AG09319 (cell line): ENCODE measurements around the gene GRAMD2A.

Source experiments
- DNase-seq: peaks from one replicate; pipeline ENCODE4 v3.0.0-alpha.2; 2010; ENCODE audit warnings: low read depth; ENCODE audit errors: extremely low read depth
- TF ChIP-seq, protein P1 (sequence below): IDR thresholded peaks from 2 replicates; pipeline ENCODE4 v1.5.1; 2011; ENCODE audit warnings: low read depth, mild to moderate bottlenecking, inconsistent platforms, low read length, moderate library complexity

The GRAMD2A gene

DNA sequence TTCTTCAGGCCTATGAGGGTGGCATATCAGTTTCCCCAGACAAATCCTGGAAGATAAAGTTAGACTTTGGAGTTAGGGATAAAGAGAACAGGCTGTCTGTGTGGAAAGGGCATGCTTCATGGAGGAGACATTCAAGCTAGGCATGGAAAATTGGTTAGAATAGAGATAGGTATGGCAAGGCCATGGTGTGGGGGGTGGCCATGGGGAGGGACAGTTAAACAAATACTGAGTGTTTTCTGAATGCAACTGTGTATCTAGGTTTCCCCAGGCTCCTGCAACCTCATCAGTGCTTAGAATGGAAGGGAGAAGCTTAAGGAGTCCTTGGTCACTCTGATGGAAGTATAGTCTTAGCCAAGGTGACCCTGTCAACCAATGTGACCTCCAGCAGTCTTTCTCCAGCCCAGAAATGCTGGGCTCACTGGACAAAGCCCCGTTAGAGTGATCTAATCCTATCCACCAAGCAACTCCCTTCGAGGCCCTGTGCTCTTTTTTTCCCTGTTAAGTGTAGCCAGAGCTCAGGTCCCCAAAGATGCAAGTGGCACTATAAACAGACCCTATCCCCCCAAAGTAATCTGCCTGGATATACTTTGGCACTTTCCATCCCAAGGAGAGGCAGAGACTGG is 38.9 kb upstream of the GRAMD2A start:
- no peak for DNase-seq
- TF ChIP-seq, protein P1, sequence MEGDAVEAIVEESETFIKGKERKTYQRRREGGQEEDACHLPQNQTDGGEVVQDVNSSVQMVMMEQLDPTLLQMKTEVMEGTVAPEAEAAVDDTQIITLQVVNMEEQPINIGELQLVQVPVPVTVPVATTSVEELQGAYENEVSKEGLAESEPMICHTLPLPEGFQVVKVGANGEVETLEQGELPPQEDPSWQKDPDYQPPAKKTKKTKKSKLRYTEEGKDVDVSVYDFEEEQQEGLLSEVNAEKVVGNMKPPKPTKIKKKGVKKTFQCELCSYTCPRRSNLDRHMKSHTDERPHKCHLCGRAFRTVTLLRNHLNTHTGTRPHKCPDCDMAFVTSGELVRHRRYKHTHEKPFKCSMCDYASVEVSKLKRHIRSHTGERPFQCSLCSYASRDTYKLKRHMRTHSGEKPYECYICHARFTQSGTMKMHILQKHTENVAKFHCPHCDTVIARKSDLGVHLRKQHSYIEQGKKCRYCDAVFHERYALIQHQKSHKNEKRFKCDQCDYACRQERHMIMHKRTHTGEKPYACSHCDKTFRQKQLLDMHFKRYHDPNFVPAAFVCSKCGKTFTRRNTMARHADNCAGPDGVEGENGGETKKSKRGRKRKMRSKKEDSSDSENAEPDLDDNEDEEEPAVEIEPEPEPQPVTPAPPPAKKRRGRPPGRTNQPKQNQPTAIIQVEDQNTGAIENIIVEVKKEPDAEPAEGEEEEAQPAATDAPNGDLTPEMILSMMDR = no peak

DNA sequence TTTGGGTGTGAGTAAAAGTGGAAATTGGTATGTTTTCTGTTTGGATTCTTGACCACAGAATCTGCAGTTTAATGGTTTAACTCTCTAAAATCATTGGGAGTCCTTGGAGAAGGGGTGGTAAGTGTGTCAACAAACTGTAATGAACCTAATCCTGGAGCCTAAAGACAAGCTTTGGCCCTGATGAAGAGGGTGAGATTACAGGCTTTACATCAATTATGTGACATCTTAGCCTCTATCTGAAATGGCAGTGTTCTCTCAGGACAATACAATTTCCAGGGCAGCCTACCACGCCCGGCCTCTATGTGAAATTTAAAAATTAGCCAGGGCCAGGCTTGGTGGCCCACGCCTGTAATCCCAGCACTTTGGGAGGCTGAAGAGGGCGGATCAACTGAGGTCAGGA is 37.7 kb upstream of the GRAMD2A start:
- TF ChIP-seq, protein P1 = no peak
- DNase-seq = no peak

DNA sequence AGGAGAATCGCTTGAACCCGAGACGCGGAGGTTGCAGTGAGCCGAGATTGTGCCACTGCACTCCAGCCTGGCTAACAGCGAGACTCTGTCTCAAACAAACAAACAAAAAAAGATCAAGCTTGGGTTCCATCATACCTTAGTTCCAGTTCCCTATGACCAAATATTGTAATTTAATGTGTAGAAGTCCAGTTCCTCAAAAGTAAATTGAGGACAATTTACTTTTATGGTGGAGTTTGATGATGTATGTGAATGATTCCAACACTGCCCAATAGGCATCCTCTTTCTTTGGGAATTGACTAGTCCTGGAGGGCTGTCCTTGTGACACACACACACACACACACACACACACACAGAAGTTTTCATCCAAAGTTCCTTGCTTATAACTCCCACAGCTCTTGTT is 36.2 kb upstream of the GRAMD2A start:
- TF ChIP-seq, protein P1 = no peak

DNA sequence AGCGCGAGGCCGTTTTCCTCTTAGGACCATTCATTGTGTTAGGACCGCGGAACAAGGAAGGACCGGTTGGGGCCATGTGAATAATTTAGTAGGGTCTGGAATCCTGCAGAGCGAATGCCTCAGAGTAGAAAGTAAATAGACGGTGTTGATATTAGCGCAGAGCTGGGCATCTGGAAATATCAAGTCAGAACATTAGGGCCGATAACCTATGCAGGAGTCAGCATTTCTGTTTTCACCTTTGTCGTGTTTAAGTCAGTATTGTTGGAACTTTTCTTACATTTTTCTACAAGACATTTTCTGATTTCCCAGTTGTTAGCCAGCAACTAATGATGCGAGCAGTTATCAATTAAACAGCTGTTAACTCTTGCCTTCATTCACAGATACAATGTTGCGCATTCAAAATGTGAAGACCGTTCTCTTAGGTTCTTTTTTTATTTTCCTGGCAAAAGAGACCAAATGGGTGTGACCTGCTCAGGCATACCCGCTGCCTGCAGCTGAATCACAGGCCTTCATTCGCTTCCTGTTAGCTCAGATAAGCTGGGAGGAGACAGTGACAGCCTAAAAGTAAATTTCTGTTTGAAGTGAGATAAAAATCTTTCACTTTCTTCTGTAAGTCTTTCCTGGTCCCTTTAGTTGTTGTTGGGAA is 34.4 kb upstream of the GRAMD2A start:
- DNase-seq = no peak

More for the DNA sequence above, 36.2 kb upstream of the GRAMD2A start:
- DNase-seq = no peak

DNA sequence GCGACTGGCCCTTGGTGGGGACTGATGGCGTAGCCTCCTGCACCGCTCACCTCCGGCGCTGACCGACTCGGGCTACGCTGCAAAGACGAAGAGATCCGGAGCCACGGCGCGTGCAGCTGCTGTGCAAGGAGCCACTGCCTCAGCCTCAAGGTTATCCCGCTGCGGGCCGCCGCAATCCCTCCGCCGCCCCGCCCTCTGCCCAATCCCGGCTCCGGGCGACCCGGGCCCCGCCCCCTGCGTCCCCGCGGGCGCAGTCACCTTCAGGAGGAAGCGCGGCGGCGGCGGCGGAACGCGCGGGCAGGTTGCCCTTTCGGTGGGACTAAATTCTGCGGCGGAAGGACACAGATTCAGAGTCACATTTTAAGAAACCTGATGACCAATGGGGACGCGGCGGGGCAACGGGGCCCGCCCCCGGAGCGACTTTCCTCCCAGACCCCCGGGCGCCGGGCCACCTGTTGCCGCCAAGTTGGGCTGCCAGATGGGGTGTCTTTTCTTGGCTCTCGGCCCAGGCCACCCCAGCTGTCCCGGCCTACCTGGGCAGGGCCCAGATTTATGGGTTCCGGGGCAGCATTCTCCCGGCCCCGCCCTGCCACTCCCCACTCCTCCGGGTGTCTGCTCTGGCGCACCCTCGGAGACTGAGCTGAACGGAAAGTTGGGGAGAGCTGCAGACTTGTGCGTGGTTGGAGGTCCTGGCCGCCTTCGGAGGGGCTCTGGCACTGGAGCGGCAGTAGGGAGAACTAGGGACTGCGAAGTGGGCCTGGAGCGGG is 33.7 kb upstream of the GRAMD2A start, which contains the start of gene PKM:
Gene PKM, minus strand, starts transcription at position 125 of the 767 bp plus-strand sequence. CDS start 12,093 bp downstream, outside the sequence.
- TF ChIP-seq, protein P1 = no peak
- peak; percentile 97 for DNase-seq

More for the DNA sequence above, 34.4 kb upstream of the GRAMD2A start:
- TF ChIP-seq, protein P1 = no peak

DNA sequence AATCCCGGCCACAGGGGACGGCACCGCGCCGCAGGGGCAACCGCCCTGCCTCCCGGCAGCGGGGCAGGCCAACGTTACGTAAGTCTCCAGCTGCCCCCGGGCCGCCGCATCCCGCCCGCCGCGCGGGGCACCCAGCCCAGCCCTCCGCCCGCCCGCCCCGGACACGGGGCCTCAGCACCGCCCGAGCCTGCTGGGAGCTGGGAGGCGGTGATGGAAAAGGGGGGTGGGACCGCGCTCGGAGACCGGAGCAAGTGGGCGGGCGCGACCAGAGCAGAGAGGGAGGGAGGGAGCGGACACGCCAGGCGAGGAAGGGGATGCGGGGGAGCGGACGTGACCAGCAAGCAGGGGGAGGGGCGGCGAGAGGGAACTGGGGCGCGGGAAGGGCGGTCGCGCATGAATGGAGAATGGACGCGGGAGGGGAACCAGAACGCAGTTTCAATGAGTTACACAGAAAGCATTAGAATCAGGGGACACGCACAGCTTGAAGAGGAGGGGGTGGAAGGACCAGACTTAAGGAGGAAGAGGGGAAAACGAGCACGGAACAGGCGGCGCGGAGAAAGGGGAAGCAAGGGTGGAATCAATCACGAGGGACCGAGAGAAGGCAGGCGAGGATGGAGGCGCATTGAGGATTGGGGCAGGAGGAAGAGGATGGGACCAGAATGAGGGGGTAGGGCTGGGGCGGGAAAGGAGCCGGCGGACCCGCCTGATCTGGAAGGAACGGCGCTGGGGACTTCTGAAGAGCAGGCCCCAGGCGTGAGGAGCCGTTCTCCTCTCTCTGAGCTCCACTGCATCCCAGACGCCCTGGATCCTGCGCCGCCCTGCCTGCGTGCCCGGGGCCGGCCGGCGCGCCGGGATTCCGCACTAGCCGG is 32.8 kb upstream of the GRAMD2A start:
- peak; percentile 85 for DNase-seq
- TF ChIP-seq, protein P1 = no peak

DNA sequence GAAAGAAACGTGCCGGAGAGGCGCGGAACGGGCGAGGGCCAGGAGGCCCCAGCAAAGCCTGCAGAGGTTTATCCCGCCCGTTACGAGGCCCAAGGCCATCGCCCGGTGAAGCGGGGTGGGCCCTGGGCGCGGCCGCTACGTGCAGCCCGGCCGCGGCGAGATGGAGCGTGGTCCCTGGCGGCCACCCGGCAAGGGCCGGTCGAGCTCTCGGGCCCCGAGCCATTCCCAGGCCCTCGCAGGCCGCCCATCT is 32.3 kb upstream of the GRAMD2A start:
- TF ChIP-seq, protein P1 = no peak
- DNase-seq = no peak
